Nephron (organoid): Measurements from ENCODE around the gene PIRT.
A peak's percentile ranks its signal among the peaks of the same experiment; 100 is the strongest.

Experiments
- H3K27ac Mint-ChIP-seq, 3 experiments: 2 replicates each; pipeline ENCODE4 v1.8.0; 2020; ENCODE audit warnings: mixed read lengths in 3 of 3, mild to moderate bottlenecking in 2 of 3, moderate library complexity in 1 of 3
- H3K27me3 Mint-ChIP-seq: 2 replicates; pipeline ENCODE4 v1.8.0; 2021; ENCODE audit warnings: low read depth, mild to moderate bottlenecking, moderate library complexity, mixed read lengths
- H3K36me3 Mint-ChIP-seq: 2 replicates; pipeline ENCODE4 v1.8.0; 2020; ENCODE audit warnings: low read depth, mixed read lengths
- H3K4me1 Mint-ChIP-seq: 2 replicates; pipeline ENCODE4 v1.8.0; 2020; ENCODE audit warnings: mixed read lengths
- H3K4me3 Mint-ChIP-seq, 3 experiments: 2 replicates each; pipeline ENCODE4 v1.8.0; 2020; ENCODE audit warnings: mild to moderate bottlenecking in 3 of 3, mixed read lengths in 3 of 3, moderate library complexity in 2 of 3
- H3K9me3 Mint-ChIP-seq: 2 replicates; pipeline ENCODE4 v1.8.0; 2020; ENCODE audit warnings: mixed read lengths
- TF ChIP-seq, protein P1 (sequence below), 3 experiments: fragments of 200-600 bp; sonication (generic); IDR thresholded peaks; one replicate each; pipeline ENCODE4 v1.5.0; 2021; ENCODE audit warnings: antibody characterized with exemption in 3 of 3; ENCODE audit not compliant: unreplicated experiment in 3 of 3

PIRT gene

DNA sequence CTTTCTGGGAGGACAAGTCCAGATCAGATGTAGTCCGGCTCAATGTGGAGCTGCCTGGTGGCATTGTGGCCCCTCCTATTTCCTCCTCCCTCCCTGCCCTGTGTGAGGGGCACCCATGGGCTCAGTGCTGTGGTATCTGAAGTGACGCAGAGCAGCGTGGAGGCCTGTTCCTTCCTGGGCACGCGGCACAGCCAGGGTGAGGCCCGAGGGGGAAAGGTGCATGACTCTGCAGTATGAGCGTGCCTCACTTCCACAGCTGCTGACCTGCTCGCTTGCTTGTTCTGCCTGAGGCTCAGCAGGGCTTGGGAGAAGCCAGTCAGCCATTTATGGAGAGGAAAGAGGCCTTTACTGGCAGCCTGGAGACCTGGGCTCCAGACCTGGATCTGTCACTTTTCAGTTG, 45.7 kb downstream of the PIRT start:
- Mint-ChIP-seq H3K27me3 (peaks cover 12% of the 10 kb centered on the region), H3K4me3 (no peak overlapping the region), H3K36me3 (no peaks in the 10 kb centered on the region), H3K27ac (no peak overlapping the region), H3K4me1 (peaks cover 23% of the 10 kb centered on the region), H3K9me3 (no peaks in the 10 kb centered on the region)
- TF ChIP-seq, protein P1, sequence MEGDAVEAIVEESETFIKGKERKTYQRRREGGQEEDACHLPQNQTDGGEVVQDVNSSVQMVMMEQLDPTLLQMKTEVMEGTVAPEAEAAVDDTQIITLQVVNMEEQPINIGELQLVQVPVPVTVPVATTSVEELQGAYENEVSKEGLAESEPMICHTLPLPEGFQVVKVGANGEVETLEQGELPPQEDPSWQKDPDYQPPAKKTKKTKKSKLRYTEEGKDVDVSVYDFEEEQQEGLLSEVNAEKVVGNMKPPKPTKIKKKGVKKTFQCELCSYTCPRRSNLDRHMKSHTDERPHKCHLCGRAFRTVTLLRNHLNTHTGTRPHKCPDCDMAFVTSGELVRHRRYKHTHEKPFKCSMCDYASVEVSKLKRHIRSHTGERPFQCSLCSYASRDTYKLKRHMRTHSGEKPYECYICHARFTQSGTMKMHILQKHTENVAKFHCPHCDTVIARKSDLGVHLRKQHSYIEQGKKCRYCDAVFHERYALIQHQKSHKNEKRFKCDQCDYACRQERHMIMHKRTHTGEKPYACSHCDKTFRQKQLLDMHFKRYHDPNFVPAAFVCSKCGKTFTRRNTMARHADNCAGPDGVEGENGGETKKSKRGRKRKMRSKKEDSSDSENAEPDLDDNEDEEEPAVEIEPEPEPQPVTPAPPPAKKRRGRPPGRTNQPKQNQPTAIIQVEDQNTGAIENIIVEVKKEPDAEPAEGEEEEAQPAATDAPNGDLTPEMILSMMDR (IDR thresholded peaks at IDR 0.05; ENCODE audit: unreplicated experiment in 3 of 3) = no peak

DNA sequence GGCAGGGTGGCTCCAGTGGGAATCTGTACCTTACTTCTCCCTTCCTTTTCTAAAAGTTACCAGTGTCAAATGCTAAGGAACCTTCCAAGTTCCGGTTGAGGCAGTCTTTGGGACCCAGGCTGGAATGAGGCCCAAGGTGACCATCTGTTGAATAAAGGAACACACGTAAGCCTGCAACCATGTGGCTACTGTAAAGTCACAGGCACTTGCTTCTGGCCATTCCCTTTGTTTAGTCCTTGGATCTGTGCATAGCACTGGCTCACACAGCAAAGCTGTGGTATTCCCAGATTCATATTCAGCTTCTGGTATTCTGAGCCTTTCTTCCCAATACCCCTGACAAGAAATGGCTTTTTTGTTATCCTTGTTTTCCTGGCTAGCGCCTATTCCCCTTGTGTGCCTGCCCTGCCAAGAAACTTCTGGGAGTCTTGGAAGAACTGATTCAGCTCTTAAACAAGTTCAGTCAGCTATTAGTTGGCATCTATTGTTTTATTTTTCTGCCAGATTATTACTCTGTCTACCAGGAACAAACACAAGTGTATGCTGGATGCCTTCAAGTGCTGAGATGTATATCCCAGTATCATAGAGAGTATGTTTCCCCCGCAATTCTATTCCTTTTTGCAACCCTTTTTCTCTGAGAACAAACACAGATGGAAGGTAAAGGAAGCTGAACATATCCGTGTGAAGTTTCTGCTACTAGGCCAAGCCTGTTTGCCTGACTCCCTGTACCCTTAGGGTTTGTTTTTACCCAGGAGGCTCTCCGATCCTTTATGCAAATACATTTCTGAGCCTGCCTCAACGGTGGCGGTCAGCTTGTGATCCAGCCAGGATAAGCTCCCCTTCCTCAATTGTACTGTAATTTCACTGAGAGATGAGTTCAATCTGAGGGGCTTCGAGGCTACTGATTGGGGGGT, 47.1 kb downstream of the PIRT start:
- Mint-ChIP-seq H3K27me3 (peaks cover 17% of the 10 kb centered on the region), H3K4me3 (no peak overlapping the region), H3K4me1 (peaks cover 23% of the 10 kb centered on the region), H3K36me3 (no peaks in the 10 kb centered on the region), H3K9me3 (no peaks in the 10 kb centered on the region), H3K27ac (peak overlapping the region in 1 of 3 experiments; percentile 5)
- TF ChIP-seq, protein P1 (IDR thresholded peaks at IDR 0.05; ENCODE audit: unreplicated experiment in 3 of 3) = no peak

DNA sequence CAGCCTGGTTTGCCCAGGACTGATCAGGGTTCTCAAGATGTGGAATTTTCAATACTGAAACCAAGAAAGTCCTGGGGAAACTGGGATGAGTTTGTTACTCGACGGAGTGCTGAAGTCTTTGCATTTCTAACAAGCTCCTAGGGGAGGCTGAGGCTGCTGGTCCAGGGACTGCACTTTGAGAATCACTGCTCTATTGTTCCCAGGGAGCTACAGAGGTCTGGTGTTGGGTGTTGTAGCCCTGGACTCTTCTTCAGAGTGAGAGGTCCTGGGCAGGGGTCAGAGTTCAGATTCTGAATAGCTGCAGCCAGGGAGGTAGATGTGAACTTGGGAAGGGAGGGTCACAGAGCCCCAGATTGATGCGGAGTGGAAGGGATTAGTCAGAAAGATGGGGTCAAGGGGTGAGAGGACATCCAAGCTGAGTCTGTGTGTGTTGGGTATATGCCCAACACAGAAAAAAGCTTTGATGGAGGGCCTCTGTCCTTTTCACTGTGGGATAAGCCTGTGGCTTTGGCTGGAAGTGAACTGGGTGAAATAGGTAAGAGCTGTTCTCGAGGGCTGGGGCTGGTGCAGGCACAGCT, 48.1 kb downstream of the PIRT start:
- Mint-ChIP-seq H3K36me3 (no peaks in the 10 kb centered on the region), H3K9me3 (no peaks in the 10 kb centered on the region), H3K27ac (no peak overlapping the region), H3K4me1 (peaks cover 29% of the 10 kb centered on the region), H3K27me3 (peaks cover 17% of the 10 kb centered on the region), H3K4me3 (no peak overlapping the region)
- TF ChIP-seq, protein P1 (IDR thresholded peaks at IDR 0.05; ENCODE audit: unreplicated experiment in 3 of 3) = no peak

DNA sequence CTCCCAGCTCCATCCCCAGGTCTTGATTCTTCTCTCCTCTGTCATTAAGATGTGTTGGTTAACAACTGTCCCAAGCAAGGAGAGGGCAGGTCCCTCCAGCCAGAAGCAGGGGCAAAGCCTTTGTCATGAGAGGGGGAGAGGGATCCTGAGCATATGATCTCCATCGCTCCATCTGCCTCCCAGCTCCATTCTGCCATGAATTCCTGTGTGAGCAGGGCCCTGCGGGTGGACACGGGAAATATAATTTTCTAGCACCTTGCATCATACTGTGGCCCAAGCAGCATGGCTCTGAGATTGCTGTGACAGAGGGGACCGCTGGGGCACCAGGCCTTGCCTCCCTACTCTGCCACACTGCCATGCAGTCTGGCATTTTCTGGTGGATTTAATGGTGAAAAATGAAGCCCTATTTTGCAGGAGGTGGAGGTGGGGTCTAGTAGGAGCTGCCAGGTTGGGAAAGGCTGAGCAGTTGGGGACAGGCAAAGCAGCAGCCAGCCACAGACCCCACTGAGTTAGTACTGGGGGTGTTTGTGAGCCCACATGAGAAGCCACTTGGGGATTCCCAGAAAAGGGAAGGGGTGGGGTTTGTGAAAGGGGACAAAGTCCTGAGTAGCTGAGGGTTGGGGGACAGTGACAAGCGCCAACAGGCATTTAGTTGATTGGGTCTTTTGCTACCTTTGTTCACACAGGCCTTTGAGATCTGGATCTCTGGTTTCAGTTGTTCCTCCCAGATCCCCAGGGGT, 50.4 kb downstream of the PIRT start:
- TF ChIP-seq, protein P1 (IDR thresholded peaks at IDR 0.05; ENCODE audit: unreplicated experiment in 3 of 3) = no peak
- H3K27me3 Mint-ChIP-seq = peaks cover 26% of the 10 kb centered on the region
- H3K9me3 Mint-ChIP-seq = peaks cover 2% of the 10 kb centered on the region
- no peak overlapping the region for H3K27ac Mint-ChIP-seq
- H3K36me3 Mint-ChIP-seq = no peaks in the 10 kb centered on the region
- no peak overlapping the region for H3K4me3 Mint-ChIP-seq
- H3K4me1 Mint-ChIP-seq = peaks cover 23% of the 10 kb centered on the region

DNA sequence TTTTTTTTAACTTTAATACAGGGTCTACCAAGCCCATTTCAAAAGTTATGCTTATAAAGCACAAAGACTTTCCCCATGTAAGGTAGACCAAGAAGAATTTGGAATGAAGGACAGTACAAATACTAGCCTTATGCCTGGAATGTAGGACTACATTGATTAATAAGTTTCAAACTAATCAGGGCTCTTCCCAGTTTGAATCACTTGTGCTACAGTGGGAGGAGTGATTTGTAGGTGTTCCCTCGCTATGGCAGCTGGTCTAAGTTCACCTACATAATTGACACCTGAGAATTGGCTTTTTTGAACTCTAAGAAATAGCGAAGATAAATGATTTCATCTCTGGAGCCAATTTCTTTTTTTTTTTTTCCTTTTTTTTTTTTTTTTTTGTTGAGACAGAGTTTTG, 52.6 kb downstream of the PIRT start:
- Mint-ChIP-seq H3K9me3 (peaks cover 4% of the 10 kb centered on the region), H3K4me1 (peaks cover 16% of the 10 kb centered on the region), H3K4me3 (no peak overlapping the region), H3K36me3 (no peaks in the 10 kb centered on the region), H3K27me3 (peaks cover 24% of the 10 kb centered on the region), H3K27ac (no peak overlapping the region)
- TF ChIP-seq, protein P1 (IDR thresholded peaks at IDR 0.05; ENCODE audit: unreplicated experiment in 3 of 3) = no peak
